Upper lobe of right lung (tissue), 1 donor: ENCODE measurements around the gene ARSA. TPM values are rescaled to one million over a fixed set of nuclear protein-coding genes. Genes with fewer than 3 reads are reported as not detected.
A peak's percentile ranks its signal among the peaks of the same experiment; 100 is the strongest.
"Not testable (repeated sequence)": the region's sequence is repeated elsewhere in the genome, so short reads cannot be mapped to it uniquely, and the experiment has no call there.

ENCODE experiments used
- ATAC-seq: fragments of 200-7000 bp; cut with Tn5 transposase; one replicate; pipeline ENCODE4 v1.9.1; 2020; ENCODE audit warnings: mild to moderate bottlenecking, moderate library complexity
- DNase-seq: peaks from one replicate; pipeline ENCODE4 v3.0.0-alpha.2; 2020
- H3K27ac ChIP-seq: fragments of 200-600 bp; one replicate; pipeline ENCODE4 v1.8.0; 2022
- H3K27me3 ChIP-seq: fragments of 200-600 bp; one replicate; pipeline ENCODE4 v1.8.0; 2022; ENCODE audit warnings: mild to moderate bottlenecking
- H3K36me3 ChIP-seq: fragments of 200-600 bp; one replicate; pipeline ENCODE4 v1.8.0; 2022
- H3K4me1 ChIP-seq: fragments of 200-600 bp; one replicate; pipeline ENCODE4 v1.8.0; 2022
- H3K4me3 ChIP-seq: fragments of 200-600 bp; one replicate; pipeline ENCODE4 v1.8.0; 2022; ENCODE audit warnings: mild to moderate bottlenecking
- H3K9me3 ChIP-seq: fragments of 200-600 bp; one replicate; pipeline ENCODE4 v1.8.0; 2022
- intact Hi-C: fragments of 100-400 bp; cut with DNase I; formaldehyde crosslinking; loops from one replicate; pipeline ENCODE4 v1.11.0; 2022
- total RNA-seq: library from RNA; stranded (reverse); fragmentation: NEBNext Ultra II Directional; extraction: Animal tissue kit (Norgen Biotek cat#: 25700); gene quantifications from one replicate; pipeline ENCODE4 v1.2.1, GENCODE V29; 2021
- TF ChIP-seq, protein P1 (sequence below): fragments of 200-600 bp; IDR thresholded peaks from one replicate; pipeline ENCODE4 v1.8.0; 2022; ENCODE audit warnings: antibody characterized with exemption
- donor health status: DM: no; HTN: yes; CAD: no; lungs with severe emphysema.

Gene ARSA
- total RNA-seq, 1 donor from 2014 or later: 46.4 TPM

DNA sequence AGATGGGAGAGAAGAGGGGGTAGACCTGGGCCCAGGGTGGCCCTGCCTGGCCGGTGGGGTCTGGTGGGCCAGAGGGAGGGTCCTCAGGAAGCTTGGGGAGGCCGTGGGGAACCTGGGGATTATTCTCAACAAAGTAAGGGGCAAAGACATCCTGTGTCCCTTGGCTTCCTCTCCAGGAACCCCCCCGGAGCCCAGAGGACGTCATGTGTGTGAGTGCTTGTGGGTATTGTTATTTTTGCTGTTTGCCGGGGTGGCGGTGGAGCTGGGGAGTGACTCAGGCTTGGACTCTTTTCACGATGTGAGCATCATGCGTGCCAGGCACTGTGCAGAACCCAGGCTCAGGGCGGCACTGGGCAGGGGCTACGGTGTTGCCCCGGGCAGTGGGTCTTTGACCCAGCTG lies 43.7 kb upstream of the ARSA start:
- Histone ChIP-seq H3K27ac (peak overlapping the region; percentile 86), H3K9me3 (no peaks in the 10 kb centered on the region), H3K36me3 (no peaks in the 10 kb centered on the region), H3K4me1 (no peaks in the 10 kb centered on the region), H3K4me3 (no peak overlapping the region), H3K27me3 (peaks cover 17% of the 10 kb centered on the region)
- TF ChIP-seq, protein P1, sequence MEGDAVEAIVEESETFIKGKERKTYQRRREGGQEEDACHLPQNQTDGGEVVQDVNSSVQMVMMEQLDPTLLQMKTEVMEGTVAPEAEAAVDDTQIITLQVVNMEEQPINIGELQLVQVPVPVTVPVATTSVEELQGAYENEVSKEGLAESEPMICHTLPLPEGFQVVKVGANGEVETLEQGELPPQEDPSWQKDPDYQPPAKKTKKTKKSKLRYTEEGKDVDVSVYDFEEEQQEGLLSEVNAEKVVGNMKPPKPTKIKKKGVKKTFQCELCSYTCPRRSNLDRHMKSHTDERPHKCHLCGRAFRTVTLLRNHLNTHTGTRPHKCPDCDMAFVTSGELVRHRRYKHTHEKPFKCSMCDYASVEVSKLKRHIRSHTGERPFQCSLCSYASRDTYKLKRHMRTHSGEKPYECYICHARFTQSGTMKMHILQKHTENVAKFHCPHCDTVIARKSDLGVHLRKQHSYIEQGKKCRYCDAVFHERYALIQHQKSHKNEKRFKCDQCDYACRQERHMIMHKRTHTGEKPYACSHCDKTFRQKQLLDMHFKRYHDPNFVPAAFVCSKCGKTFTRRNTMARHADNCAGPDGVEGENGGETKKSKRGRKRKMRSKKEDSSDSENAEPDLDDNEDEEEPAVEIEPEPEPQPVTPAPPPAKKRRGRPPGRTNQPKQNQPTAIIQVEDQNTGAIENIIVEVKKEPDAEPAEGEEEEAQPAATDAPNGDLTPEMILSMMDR: no peak
- intact Hi-C loops: no loop called here
- DNase-seq: no peak
- ATAC-seq: no peak

DNA sequence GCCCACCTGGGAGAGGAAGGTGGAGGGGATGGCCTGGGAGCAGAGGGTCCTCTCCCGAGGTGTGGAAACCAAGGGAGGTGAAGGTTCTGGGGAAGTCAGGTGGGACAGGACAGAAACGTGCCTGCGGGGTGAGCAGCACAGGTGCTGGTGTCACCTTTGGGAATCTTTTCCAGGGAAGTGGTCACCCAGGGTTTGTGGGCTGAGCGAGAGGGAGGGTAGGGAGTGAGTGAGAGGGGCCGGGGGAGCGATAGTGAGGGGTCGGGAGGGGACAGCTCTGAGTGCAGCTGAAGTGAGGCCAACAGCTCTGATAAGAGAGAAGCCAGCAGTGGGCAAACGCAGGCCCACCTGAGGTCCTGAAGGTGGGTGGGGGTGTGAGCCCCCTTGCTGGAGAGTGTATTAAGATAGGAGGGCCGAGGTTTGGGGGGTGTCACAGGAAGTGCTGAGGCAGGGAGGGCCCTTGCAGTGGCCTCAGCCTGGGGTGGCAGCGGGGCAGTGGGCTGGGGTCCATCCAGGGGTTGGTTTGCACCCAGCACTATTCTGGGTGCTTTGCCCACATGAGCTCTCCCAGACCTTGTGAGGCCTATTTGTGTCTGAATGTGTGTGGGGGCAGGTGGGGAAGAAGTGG lies 43.1 kb upstream of the ARSA start:
- Histone ChIP-seq H3K9me3 (no peaks in the 10 kb centered on the region), H3K27me3 (peaks cover 17% of the 10 kb centered on the region), H3K27ac (peak overlapping the region; percentile 86), H3K4me1 (no peaks in the 10 kb centered on the region), H3K4me3 (no peak overlapping the region), H3K36me3 (no peaks in the 10 kb centered on the region)
- ATAC-seq (no peak), DNase-seq (no peak)
- TF ChIP-seq, protein P1: no peak
- intact Hi-C loops: no loop called here

DNA sequence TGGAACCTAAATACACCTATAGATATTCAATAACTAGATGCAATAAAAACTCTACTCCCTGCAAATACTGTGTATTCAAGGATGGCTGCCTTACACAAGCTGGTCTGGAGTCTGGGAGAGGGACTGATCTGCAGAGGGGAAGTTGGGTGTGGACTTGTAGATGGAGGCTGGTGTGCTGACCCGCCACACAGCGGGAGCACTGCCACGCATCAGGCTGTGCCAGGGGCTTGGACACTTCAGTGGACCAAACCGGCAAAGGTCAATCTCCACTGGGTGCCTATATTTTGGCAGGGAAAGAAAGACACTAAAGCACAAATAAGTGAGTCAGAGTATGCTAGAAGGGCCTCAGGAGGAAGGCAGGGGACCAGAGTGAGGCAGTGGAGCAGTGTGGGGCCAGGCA lies 42.6 kb upstream of the ARSA start:
- H3K27me3 ChIP-seq: peaks cover 17% of the 10 kb centered on the region
- intact Hi-C loops: no loop called here

DNA sequence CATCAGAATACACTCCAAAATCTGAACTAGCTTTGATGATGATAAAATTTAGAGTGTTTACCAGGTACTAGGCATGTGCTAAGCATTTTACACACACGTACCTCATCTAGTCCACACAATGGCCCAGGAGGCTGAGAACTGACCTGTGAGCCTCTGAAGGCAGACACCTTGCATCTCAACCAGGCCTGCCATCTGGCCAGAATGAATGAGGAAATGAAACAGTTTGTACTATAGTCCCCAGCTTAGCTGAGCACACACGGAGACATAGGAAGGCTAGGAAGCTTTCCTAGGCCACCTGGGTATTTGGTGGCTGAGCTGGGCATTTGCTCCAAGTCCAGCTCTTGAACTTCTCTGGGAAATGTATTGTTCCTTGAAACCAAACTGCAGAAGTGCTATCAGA lies 37.8 kb upstream of the ARSA start:
- H3K4me3 ChIP-seq: no peak overlapping the region
- H3K9me3 ChIP-seq: no peaks in the 10 kb centered on the region
- no peak overlapping the region for H3K27ac ChIP-seq
- intact Hi-C loops: no loop called here
- H3K27me3 ChIP-seq: no peaks in the 10 kb centered on the region
- DNase-seq: no peak
- TF ChIP-seq, protein P1: no peak
- H3K36me3 ChIP-seq: no peaks in the 10 kb centered on the region
- no peaks in the 10 kb centered on the region for H3K4me1 ChIP-seq
- no peak for ATAC-seq

More for the DNA sequence above, 42.6 kb upstream of the ARSA start:
- TF ChIP-seq, protein P1: no peak
- Histone ChIP-seq H3K4me3 (no peak overlapping the region), H3K9me3 (no peaks in the 10 kb centered on the region), H3K4me1 (no peaks in the 10 kb centered on the region), H3K27ac (peak overlapping the region; percentile 86), H3K36me3 (no peaks in the 10 kb centered on the region)
- DNase-seq: no peak
- no peak for ATAC-seq

DNA sequence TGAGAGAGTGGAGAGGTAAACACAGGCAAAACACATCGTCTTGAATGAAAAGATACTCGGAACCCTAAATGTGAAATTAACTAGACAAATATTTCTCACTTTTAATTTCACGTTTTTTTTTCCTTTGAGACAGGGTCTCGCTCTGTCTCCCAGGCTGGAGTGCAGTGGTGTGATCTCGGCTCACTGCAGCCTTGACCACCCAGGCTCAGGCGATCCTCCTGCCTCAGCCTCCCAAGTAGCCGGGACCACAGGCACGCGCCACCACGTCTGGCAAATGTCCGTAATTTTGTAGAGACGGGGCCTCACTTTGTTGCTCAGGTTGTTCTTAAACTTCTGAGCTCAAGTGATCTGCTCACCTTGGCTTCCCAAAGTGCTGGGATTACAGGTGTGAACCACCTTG lies 37.3 kb upstream of the ARSA start:
- no peak overlapping the region for H3K4me3 ChIP-seq
- intact Hi-C loops: no loop called here
- ATAC-seq: no peak
- H3K36me3 ChIP-seq: no peaks in the 10 kb centered on the region
- TF ChIP-seq, protein P1: no peak
- no peaks in the 10 kb centered on the region for H3K9me3 ChIP-seq
- no peak for DNase-seq
- H3K27ac ChIP-seq: no peak overlapping the region
- no peaks in the 10 kb centered on the region for H3K27me3 ChIP-seq
- no peaks in the 10 kb centered on the region for H3K4me1 ChIP-seq

DNA sequence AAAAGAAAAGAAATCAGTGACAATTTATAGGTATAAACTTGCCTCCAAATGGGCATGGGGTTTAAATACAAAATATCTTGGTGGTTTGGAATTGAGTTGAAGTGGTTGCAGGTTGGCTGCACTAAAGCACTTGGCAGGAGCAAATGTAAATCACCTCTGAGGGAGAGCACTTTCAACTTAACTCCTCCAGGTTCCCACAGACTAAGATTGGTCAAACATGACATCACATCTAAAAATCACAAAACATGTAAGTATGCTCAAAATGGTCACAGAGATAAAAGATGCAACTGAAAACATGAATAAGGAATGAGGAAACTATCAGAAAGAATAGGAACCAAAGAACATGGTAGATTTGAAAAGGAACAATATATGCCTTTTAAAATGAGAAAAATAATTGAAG lies 32.4 kb upstream of the ARSA start:
- no peaks in the 10 kb centered on the region for H3K27me3 ChIP-seq
- ATAC-seq (no peak), DNase-seq (no peak)
- TF ChIP-seq, protein P1: no peak
- H3K36me3 ChIP-seq: no peaks in the 10 kb centered on the region
- peaks cover 5% of the 10 kb centered on the region for H3K4me1 ChIP-seq
- H3K4me3 ChIP-seq: no peak overlapping the region
- no peaks in the 10 kb centered on the region for H3K9me3 ChIP-seq
- intact Hi-C loops: no loop called here
- H3K27ac ChIP-seq: no peak overlapping the region

DNA sequence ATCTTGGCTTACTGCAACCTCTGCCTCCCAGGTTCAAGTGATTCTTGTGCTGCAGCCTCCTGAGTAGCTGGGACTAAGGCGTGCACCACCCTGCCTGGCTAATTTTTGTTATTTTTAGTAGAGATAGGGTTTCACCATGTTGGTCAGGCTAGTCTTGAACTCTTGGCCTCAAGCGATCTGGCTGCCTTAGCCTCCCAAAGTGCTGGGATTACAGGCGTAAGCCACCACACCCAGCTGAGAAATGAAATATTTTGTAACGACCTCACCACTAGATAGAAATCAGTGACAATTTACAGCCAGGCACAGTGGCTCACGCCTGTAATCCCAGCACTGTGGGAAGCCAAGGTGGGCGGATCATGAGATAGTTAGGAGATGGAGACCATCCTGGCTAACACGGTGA lies 31.8 kb upstream of the ARSA start:
- intact Hi-C loops, H3K27me3 ChIP-seq: not testable (repeated sequence)

More for the DNA sequence above, 31.8 kb upstream of the ARSA start:
- not testable (repeated sequence) for H3K4me1 ChIP-seq, H3K27ac ChIP-seq, H3K9me3 ChIP-seq, H3K4me3 ChIP-seq, ATAC-seq, H3K36me3 ChIP-seq, DNase-seq
